Measurements from ENCODE around the gene INPP5E. TPM values are rescaled to one million over a fixed set of nuclear protein-coding genes. Genes with fewer than 3 reads are reported as not detected.
A peak's percentile ranks its signal among the peaks of the same experiment; 100 is the strongest.

The INPP5E gene
- total RNA-seq, 1 donor from 2014 or later = 5.8 TPM

DNA sequence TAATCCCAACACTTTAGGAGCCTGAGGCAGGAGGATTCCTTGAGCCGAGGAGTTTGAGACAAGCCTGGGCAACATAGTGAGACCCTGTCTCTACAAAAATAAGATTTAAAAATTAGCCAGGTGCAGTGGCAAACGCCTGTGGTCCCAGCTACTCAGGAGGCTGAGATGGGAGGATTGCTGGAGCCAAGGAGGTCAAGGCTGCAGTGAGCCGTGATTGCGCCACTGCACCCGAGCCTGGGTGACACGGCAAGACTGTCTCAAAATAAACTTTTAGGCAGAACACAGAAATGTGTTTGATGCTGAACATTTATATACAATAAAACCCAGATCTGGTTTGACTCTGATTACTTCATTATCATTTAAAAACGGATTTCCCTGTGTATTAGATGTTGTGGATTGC lies 34.2 kb downstream of the INPP5E start:
- DNase-seq (ENCODE audit: low read depth, low spot score) = no peak

DNA sequence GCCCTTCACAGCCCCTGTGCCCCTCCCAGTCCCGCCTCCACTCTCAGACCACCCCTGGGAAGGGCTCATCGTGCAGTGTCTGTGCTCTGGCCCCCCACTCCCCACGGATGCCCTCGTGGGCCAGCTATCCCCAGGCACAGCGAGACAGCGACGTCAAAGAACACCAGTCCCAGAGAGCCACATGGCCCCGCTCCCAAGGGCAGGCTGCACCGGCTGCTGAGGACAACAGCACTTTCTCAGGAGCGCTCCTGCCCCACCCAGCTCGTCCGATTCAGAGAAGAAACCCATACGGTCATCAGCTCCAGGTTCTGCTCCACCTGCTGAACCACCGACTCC lies 34.9 kb downstream of the INPP5E start:
- no peak for DNase-seq (ENCODE audit: low read depth, low spot score)

DNA sequence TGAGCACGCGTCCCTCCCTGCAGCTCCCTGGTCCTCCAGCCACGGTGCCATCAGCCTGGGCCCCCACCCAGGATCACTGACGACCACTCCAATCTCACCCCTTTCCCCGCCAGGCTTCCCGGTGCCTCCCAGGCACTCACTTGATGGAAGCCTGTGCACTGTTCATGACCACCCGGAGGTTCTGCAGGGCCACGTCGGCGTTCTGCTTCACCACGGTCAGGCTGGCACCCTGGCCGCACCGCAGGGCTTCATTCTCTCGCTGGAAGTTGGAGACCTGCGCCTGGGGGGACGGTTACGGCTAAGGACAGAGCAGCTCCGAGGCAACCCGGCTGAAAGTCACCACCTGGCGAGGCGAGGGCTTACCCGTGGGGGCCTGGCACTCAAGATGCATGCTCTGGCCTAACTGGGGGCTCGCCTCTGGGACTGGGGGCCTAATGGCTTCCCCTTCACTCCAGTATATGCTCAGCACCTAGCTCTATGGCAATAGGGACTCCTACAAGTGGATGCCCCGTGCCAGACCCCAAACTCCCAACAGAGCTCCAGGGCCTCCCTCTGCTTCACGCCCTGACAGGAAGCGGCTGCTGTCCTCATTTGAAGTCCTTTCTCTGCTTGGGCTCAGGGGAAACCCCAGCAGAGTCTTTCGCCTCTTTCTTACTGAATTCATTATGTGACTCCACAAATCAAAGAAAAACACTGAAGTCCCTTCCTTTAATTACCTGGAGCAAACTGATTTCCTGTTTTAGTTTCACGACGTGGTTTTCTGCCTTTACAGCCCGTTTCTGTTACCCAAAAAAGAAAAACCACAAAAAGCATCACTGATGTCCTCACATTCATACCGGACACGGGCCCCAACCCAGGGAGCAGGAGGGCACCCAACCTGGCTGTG lies 35.5 kb downstream of the INPP5E start:
- DNase-seq (ENCODE audit: low read depth, low spot score) = no peak

DNA sequence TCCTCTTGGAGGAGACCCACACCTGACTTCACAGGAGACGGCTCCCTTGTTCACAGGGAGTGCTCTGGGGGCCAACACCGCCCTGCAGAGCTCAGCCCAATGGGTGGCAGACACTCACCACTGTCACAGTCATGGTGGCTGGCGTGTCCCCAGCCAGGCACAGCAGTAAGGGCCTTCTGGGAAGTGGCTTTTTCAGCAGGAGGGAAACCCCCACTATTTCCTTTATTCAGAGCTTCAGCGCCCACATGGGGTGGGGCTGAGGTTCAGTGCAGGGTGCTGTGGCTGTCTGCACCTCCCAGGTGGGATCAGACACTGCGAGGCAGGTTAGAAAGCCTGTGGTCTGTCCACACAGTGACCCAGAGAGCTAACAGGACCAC lies 36.1 kb downstream of the INPP5E start:
- no peak for DNase-seq (ENCODE audit: low read depth, low spot score)

DNA sequence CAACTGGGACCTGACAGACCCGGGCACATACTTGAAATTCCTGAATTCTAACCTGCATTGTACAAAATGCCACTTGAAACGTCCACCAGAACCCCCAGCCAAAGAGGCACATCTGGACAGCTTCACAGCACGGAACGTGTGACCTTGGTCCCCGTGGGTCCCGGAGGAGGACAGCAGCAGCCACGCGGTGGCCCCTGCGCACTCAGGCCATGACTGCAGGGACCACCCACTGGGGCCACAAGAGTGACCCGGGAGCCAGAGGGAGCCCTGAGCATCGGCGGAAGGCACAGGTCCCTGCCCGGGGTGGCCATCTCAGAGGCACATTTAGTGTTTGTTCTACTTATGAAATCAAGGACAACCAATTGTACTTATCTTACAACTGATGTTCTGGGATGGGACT lies 37.6 kb downstream of the INPP5E start:
- no peak for DNase-seq (ENCODE audit: low read depth, low spot score)

DNA sequence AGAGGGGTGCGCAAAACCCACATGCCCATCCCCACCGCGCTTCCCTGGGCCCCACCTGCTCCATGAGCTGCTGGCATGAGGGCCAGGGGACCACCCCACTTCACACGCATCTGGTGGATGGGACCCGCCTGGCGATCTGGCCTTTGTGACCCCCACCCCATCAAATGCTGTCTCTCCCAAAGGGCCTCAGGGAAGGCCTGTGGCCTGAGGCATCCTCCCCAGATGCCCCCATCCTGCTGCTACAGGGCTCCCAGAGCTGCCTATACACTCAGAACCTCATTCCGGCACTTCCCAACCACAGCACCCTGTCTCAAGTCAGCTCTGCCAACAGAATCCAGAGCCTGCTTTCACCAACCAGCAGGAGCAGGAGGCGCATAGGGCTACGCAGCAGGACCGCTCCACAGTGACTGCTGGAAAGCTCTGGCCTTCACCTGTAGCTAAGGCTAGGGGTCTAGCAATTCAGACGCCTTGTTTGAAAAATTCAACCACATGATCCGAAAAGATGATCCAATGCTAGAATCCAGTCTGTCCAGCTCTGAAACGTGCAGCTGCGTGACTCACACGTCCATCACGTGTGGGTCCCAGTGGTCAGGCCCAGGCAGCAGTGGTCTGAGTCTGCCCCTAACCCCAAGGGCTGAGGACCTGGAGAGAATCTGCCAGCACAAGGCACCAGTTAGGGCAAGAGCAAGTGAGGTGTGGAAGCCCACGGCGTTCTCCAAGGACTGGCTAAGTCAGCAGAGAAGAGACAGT lies 38.3 kb downstream of the INPP5E start:
- DNase-seq (ENCODE audit: low read depth, low spot score) = no peak

DNA sequence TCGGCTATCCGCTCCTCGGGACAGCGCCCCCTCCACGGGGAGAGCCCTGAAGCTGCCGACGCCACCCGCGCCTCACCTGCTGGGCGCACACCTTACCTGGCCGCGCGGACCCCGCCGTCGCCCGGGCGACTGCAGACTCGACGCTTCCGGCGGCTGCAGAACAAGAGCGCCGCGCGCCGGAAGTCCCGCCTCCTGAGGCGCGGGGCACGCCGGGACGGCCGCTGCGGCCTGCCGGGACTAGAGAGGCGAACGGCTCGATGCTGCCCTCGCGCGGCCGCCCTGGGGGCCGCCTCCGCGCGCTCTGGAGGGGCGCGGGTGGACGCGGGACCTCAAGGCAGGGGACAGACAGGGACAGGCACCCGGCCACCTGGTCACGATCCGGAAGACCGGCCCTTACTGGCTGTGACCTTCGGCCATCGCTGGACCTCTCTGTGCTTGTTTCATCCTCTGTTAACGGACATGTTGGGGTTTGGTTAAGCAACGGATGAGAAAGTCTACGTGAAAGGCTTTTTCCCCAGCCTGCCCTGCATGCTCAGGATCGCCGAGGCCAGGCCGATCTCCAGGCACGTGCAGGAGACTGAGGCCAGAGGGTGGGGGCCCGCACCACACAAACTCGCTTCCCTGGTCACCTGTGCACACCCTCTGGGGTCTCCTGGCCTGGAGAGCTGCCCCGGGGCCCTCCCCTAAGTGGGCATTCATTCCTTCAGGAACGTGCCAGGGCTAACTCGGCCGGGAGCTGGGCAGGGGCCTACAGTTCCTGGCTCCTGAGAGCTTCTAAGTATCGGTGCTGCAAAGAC lies 39.4 kb downstream of the INPP5E start, which contains the start of gene SNAPC4:
TSS of gene SNAPC4 (minus strand) at position 133 of the 797 bp plus-strand sequence. CDS start 1,742 bp downstream, outside the sequence.
- DNase-seq (ENCODE audit: low read depth, low spot score) = peak; percentile 48

DNA sequence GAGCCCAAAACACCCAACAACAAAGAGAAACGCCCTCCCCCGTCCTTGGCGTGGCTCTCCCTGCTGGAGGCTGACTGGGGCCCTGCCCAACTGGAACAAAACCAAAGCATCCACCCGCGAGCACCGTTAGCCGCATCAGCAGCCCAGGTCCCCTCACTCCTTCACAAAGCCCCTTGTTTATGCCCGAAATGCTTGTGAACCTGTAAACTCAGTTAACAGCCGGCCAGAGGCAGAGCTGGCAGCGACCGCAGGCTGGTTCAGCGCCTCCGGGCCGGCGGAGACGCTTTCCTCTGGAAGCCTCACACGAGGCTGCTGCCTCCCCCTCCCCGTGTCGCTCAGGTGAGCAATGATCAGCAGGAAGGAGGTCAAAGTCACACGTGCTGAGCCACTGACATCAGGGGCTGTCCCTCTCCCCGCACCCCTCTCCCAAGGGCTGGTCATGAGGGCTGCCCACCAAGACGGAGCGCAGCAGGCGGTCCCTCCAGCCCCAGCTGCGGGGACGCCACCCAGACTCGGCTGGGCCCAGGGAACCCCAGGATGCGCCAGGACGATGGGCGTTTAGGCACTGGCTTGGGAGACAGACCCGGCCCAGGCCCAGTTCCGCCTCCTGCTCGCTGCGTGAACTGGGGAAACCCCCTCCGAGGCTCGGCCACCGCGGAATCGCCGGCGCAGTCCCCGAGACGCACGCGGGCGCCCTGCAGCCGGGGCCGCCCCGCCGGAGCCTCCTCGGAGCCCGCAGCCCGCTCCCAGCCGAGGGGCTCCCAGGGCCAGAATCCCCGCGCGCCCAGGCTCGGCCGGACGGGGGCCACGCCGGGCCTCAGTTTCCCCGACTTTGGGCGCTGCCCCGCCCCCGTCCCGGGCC lies 40.2 kb downstream of the INPP5E start:
- no peak for DNase-seq (ENCODE audit: low read depth, low spot score)

DNA sequence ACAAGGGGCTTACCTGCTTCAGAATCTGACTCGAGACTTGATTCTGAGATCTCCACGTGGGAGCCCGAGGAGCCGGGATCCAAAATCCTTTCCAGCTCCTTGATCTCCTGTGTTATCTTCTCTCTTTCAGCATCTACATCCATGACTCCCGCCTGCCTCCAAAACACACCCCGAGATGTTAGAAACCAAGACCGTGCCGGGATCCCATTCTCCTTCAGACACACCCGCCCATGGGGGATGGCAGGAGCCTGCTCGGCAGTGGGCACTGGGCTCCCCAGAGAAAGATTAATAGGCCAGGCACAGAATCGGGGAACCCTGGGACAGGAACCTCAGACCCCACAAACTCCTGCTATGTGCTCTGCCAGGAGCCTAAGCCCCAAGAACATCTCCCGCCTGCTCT lies 41.4 kb downstream of the INPP5E start:
- no peak for DNase-seq (ENCODE audit: low read depth, low spot score)

DNA sequence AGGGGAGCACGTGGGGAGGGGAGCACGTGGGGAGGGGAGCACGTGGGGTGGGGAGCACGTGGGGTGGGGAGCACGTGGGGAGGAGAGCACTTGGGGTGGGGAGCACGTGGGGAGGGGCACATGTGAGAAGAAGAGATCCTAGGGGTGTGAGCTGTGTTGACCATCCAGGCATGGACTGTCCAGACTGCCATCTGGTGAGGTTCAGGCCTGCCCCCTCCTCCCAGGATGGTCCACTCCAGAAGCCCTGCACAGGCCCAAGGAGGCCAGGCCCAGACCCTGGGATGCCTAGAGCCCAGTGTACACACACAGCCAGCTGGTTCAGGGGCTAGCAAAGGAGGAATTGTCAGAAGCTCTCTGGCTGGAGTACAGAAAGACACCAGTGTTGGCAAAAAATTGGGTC lies 42.0 kb downstream of the INPP5E start:
- DNase-seq (ENCODE audit: low read depth, low spot score) = no peak

DNA sequence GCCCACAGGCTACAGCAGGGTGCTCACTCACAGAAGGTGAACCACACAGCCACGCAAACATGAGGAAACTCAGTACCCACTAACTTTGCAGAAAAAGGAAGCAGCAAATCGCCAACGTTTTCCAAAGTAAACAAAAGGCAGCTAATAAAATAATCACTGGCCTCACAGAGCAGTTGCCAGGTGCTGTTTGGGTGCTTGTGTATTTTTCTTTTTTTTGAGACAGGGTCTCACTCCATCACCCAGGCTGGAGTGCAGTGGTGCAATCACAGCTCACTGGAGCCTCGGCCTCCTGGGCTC lies 43.5 kb downstream of the INPP5E start:
- DNase-seq (ENCODE audit: low read depth, low spot score) = no peak

DNA sequence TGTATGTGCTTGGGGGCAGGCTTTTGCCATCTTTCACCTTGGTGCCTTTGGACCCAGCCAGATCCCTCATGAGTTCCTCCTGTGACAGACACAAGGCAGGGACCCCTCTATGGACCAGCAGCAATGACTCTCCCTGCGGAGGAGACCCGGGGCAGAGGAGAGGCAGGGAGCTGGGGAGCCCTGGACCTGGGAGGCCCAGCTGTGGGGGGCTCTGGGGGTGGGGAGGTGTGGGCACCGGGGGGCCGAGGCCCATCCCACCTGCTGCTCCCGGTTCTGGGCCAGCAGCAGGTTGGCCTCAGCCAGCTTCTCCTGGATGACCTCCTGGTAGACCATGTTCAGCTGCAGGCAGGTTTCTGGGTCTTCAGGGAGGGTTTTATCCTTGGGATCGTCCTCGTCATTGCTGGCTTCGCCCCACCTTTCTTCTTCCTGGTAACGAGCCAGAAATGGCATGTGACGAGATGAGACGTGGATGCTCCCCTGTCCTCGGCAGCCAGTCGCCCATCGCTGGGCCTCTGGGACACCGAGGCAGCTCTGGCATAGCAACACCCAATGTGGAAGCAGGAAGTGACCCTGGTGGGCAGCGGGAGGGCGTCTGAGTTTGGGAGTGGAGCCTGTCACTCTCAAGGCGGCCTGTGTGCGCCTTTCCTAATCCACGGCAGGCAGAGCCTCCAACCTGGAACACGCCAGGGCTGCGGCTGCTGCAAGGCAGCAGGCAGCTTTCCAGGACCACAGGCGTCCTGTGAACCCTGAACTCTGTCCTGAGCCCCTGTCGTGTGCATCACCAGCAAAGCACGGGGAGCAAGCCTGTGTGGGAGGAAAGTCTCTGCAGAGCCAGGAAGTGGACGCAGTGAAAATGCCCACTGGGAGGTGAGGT lies 44.1 kb downstream of the INPP5E start:
- DNase-seq (ENCODE audit: low read depth, low spot score) = no peak

DNA sequence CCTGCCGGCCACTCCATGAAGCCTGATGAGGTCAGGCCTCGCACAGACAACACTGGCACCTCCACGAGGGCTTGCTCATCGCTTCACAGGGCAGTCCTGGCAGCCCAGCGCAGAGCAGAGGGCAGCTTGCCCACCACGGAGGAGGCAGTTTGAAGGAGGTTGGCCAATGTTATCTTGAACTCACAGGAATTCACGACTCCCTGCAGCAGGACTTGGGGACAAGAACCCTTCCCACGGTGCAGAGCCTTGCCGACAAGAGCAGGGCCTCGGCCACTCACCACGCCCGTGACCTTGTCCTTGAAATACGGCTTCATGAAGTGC lies 44.7 kb downstream of the INPP5E start:
- DNase-seq (ENCODE audit: low read depth, low spot score) = no peak

DNA sequence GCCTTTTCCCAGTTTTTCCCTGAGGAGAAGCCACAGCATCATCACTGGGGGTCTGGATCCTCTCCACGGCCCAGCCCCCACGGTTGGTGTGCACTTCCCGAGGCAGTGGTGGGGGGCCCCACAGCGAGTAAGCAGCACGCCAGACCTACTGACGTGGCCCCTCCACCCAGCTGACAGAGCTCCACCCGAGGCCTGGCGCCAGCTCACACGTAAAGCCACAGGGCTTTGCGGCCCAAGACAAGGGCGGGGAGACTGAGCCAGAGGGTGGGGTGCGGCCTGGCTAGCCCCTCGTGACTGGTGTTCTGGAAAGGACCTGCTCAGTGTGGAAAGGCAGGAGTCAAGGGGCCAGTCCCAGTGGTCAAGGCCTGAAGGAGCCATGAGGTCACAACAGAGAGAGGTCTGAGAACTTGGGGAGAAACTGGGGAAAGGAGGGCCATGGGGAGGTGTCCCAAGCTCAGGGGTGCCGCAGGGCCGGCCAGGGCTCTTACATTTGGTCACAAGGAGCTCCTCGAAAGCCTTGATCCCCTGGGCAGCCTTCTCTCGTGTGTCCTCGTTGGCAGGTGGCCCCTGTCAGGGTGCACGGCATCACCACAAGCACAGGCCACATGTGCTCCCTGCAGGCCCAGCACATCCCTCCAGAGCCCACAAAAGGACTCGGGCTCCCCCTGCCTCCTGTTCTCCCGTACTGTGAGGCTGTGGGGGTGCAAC lies 45.2 kb downstream of the INPP5E start:
- DNase-seq (ENCODE audit: low read depth, low spot score) = no peak

DNA sequence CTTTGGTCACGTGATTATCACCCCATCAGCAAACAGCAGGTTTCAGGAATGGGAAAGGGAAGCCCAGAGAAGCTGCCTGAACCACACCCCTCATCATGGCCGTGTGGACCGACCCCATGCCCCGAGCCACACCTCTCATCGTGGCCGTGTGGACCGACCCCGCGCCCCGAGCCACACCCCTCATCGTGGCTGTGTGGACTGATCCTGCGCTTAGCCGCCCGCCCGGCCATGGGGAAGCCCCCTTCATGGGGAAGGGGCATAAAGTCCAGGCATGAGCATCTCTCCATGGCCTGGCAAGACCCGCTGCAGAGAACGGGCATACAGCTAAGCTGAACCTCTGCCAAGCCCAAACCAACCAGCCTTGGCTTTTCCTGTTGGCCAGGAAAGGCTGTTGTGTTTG lies 46.1 kb downstream of the INPP5E start:
- no peak for DNase-seq (ENCODE audit: low read depth, low spot score)

DNA sequence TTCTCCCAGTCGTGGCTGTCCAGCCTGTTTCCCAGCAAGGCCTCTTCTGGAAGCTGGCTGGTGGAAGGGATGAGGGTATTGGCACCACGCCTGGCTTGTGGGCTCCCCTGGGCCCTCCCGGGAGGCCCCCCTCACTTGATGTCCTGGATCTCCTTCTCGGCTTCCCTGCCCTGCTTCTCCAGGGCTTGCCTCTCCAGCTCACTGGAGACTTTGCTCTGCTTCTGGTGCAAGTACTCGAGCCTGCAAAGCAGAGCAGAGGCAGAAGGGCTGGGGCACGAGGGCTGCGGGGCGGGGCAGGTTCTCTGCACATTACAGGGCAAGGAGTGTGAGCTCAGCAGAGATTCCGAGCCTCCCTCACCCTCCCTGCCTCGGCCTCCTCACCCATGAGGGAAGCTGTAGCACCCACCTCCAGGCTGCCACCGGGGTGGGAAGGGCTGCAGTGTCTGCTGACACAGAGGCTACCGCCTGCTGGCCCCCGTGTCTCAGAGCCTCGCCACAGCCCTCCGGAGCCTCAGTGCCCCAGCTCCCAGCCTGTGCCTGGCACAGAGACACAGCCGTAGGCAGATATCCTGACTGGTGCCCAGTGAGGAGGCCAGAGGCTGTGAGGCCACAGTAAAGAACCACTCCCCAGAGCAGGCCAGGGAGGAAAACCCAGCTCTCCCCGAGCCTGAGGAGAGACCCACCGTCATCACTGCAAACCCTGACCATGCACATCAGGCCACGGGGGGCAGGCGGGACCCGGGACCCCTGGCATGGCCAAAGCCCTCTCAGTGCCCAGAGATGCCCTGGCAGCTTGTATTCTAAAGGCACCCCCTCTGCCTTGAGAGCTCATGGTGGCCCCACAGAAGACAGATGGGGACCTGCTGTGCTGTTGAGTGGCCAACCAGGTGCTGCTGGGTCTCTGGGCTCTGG lies 46.9 kb downstream of the INPP5E start:
- no peak for DNase-seq (ENCODE audit: low read depth, low spot score)

DNA sequence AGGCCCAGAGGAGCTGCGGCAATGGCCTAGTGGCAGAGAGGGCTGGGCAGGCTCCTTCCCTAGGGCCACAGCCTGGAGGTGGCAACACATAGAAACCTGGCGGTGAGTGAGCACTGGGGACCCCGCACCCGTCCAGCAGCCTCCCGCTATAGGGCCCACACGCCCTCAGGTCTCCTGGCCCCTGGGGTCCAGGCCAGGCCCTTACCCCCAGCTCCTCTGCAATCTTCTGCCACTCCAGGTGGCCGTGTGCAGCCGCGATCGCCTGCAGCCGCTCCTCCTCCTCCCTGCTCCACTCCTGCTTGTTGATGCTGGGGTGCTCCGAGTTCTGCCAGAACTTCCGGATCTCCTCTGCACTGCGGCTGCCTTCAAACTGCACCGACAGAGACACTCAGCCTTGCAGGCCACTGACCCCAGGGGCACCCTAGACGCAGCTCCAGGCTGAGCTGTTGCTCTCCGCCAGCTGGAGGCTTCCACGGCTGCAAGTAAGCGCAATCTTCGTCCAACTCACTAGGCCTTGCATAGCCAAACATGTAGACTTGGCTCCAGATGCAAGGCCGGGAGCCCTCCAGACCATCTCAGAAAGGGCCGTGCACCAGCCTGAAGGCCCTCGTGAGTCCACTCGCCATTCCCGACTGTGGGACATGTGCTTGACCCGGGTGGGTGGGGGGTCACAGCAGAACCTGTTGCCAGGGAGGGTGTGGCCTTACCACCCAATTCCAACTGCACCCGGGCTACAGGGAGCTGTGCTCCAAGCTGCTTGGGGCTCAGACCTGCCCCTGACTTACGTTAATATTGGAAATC lies 47.7 kb downstream of the INPP5E start:
- DNase-seq (ENCODE audit: low read depth, low spot score) = no peak

DNA sequence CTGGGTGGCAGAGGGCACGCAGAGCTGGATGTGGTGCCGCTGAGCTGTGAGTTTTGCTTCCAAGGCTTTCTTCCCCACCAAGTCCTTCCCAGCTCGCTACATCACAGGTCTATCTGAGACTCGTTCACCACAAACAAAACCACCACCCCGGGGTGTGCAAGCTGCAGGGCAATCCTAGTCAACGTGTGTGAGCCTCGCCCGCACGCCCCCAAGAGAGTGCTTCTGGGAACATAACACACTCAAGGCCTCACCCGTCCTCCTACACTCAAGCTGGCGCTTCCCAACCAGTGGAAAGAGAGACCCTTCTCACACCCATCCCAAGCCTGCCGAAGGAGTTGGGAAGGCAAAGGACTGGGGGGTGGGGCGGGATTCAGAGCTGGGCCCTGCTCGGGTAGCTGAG lies 50.2 kb downstream of the INPP5E start:
- no peak for DNase-seq (ENCODE audit: low read depth, low spot score)

Measured in pulmonary artery endothelial cell (primary cell).